Testis (tissue), 3 donors: ENCODE results near the gene APOLD1. TPM values are rescaled to one million over a fixed set of nuclear protein-coding genes. Genes with fewer than 3 reads are reported as not detected.
"Not testable (repeated sequence)": the region's sequence is repeated elsewhere in the genome, so short reads cannot be mapped to it uniquely, and the experiment has no call there.

Source experiments
- DNase-seq: peaks from one replicate; pipeline ENCODE4 v3.0.0-alpha.2; 2019
- H3K27ac ChIP-seq, 2 donors: fragments of 200-600 bp; sonication (generic); one replicate each; pipeline ENCODE4 v1.5.1; 2019
- H3K27me3 ChIP-seq: fragments of 200-600 bp; sonication (generic); one replicate; pipeline ENCODE4 v1.5.1; 2019
- H3K36me3 ChIP-seq: fragments of 200-600 bp; sonication (generic); one replicate; pipeline ENCODE4 v1.5.1; 2017; ENCODE audit warnings: low read depth; ENCODE audit errors: missing control alignments
- H3K4me1 ChIP-seq: fragments of 200-600 bp; sonication (generic); one replicate; pipeline ENCODE4 v1.5.1; 2019
- H3K4me3 ChIP-seq, 2 donors: fragments of 200-600 bp; sonication (generic); one replicate each; pipeline ENCODE4 v1.5.1; 2017 to 2019
- H3K9me3 ChIP-seq: fragments of 200-600 bp; sonication (generic); one replicate; pipeline ENCODE4 v1.5.1; 2017
- CTCF ChIP-seq, 3 experiments: fragments of 450-650 bp in 2 of 3; fragments of 200-600 bp in 1 of 3; sonication (generic) in 1 of 3; IDR thresholded peaks; one replicate each; pipeline ENCODE4 v1.5.1; 2016 to 2019; ENCODE audit warnings: antibody characterized with exemption in 3 of 3, mild to moderate bottlenecking in 2 of 3, moderate library complexity in 1 of 3
- POLR2A ChIP-seq: fragments of 450-650 bp; IDR thresholded peaks from one replicate; pipeline ENCODE4 v1.6.1; 2017; ENCODE audit warnings: antibody characterized with exemption, mild to moderate bottlenecking, moderate library complexity
- WGBS, 2 donors: methylation state at CpG; one replicate each; pipeline ENCODE4 v1.1.5; 2018; 5-methylcytosine and 5-hydroxymethylcytosine counted together
- intact Hi-C: fragments of 100-400 bp; cut with DNase I; formaldehyde crosslinking; loops from one replicate; pipeline ENCODE4 v1.15.1; 2023; ENCODE audit warnings: low total_unique reads
- polyA plus RNA-seq: library from polyadenylated mRNA; stranded (reverse); fragments of 350-450 nt; fragmentation: Illumina TruSeq; extraction: RNeasy Lipid Tissue Mini Kit (QIAGEN cat#74804); gene quantifications from one replicate; pipeline ENCODE4 v1.2.3, GENCODE V29; 2014; ENCODE audit warnings: low read depth, low replicate concordance; ENCODE audit not compliant: insufficient read depth
- total RNA-seq, 2 donors: library from RNA; depleted of rRNA; stranded (reverse); fragments of >200 nt; gene quantifications; one replicate each; pipeline ENCODE4 v1.2.3, GENCODE V29; 2016

Gene APOLD1
- total and polyA plus RNA-seq, 3 donors from 2014 or later = 8.2 to 9.7 (median 9.2) TPM

- Histone ChIP-seq H3K27ac (no peak overlapping the region), H3K27me3 (no peaks in the 10 kb centered on the region), H3K4me3 (no peak overlapping the region), H3K4me1 (peaks cover 29% of the 10 kb centered on the region), H3K36me3 (no peaks in the 10 kb centered on the region), H3K9me3 (no peaks in the 10 kb centered on the region)
- intact Hi-C loops = no loop called here
- 91 to 92% methylated on average over 7 of the region's 7 CpGs for WGBS, 2 donors
- TF ChIP-seq POLR2A = no peak
- no peak for TF ChIP-seq CTCF (IDR thresholded peaks at IDR 0.05)
- no peak for DNase-seq
Observed at GRCh38 chr12:12817616-12818015, 32.2 kb downstream of the APOLD1 start.

GRCh38 chr12:12818701-12819100, 33.2 kb downstream of the APOLD1 start:
- Histone ChIP-seq H3K36me3 (no peaks in the 10 kb centered on the region), H3K27me3 (no peaks in the 10 kb centered on the region), H3K4me3 (no peak overlapping the region), H3K4me1 (peaks cover 29% of the 10 kb centered on the region), H3K27ac (no peak overlapping the region), H3K9me3 (no peaks in the 10 kb centered on the region)
- TF ChIP-seq POLR2A = no peak
- no peak for TF ChIP-seq CTCF (IDR thresholded peaks at IDR 0.05)
- no peak for DNase-seq
- 81 to 82% methylated on average over 4 of the region's 4 CpGs for WGBS, 2 donors
- intact Hi-C loops = no loop called here

- Histone ChIP-seq H3K9me3 (no peaks in the 10 kb centered on the region), H3K4me3 (no peak overlapping the region), H3K36me3 (no peaks in the 10 kb centered on the region), H3K27me3 (no peaks in the 10 kb centered on the region), H3K4me1 (peaks cover 24% of the 10 kb centered on the region), H3K27ac (no peak overlapping the region)
- no peak for TF ChIP-seq POLR2A
- TF ChIP-seq CTCF (IDR thresholded peaks at IDR 0.05) = no peak
- DNase-seq = no peak
- 100% methylated on average over 2 of the region's 2 CpGs for WGBS, 2 donors
- intact Hi-C loops = no loop called here
Observed at GRCh38 chr12:12819221-12819620, 33.8 kb downstream of the APOLD1 start.

- peaks cover 20% of the 10 kb centered on the region for H3K4me1 ChIP-seq
- WGBS, 2 donors = 45 to 54% methylated on average over 2 of the region's 2 CpGs
Observed at GRCh38 chr12:12819752-12820311, 34.4 kb downstream of the APOLD1 start.

GRCh38 chr12:12820376-12820775, 34.9 kb downstream of the APOLD1 start:
- H3K27me3 ChIP-seq, H3K4me3 ChIP-seq, intact Hi-C loops, H3K27ac ChIP-seq, DNase-seq, H3K36me3 ChIP-seq, H3K9me3 ChIP-seq: not testable (repeated sequence)
- 94 to 96% methylated on average over 11 of the region's 11 CpGs for WGBS, 2 donors
- H3K4me1 ChIP-seq = peaks cover 14% of the 10 kb centered on the region

More at GRCh38 chr12:12819752-12820311, 34.4 kb downstream of the APOLD1 start:
- H3K4me3 ChIP-seq = no peak overlapping the region
- intact Hi-C loops = no loop called here
- no peak for TF ChIP-seq POLR2A
- no peaks in the 10 kb centered on the region for H3K27me3 ChIP-seq
- DNase-seq = no peak
- H3K27ac ChIP-seq = no peak overlapping the region
- no peaks in the 10 kb centered on the region for H3K9me3 ChIP-seq
- no peaks in the 10 kb centered on the region for H3K36me3 ChIP-seq

- intact Hi-C loops = no loop called here
- no peak overlapping the region for H3K4me3 ChIP-seq
- DNase-seq = no peak
- H3K9me3 ChIP-seq = no peaks in the 10 kb centered on the region
- H3K27me3 ChIP-seq = no peaks in the 10 kb centered on the region
- H3K27ac ChIP-seq = no peak overlapping the region
- 85 to 91% methylated on average over 6 of the region's 6 CpGs for WGBS, 2 donors
- no peaks in the 10 kb centered on the region for H3K36me3 ChIP-seq
- peaks cover 9% of the 10 kb centered on the region for H3K4me1 ChIP-seq
- TF ChIP-seq CTCF (IDR thresholded peaks at IDR 0.05) = no peak
- TF ChIP-seq POLR2A = no peak
Observed at GRCh38 chr12:12821975-12822374, 36.5 kb downstream of the APOLD1 start.
